CD4-positive, alpha-beta T cell (primary cell): ENCODE data around the gene YAP1. TPM values are rescaled to one million over a fixed set of nuclear protein-coding genes. Genes with fewer than 3 reads are reported as not detected.

ENCODE experiments used
- ATAC-seq: fragments of 200-7000 bp; cut with Tn5 transposase; one replicate; pipeline ENCODE4 v1.10.0; 2022; ENCODE audit warnings: mild to moderate bottlenecking; ENCODE audit not compliant: poor library complexity
- CTCF ChIA-PET: fragments of 350-600 bp; sonication (Branson Sonifier 250); formaldehyde crosslinking; loops from one replicate; lab custom pipeline; 2021; ENCODE audit warnings: antibody characterized with exemption, inconsistent platforms; lab: Charles Lee
- POLR2A ChIA-PET: fragments of 350-600 bp; sonication (Branson Sonifier 250); formaldehyde crosslinking; loops from one replicate; lab custom pipeline; 2021; ENCODE audit warnings: antibody characterized with exemption, inconsistent platforms; lab: Charles Lee
- DNase-seq, 14 experiments: peaks; one replicate each; pipeline ENCODE4 v3.0.0-alpha.2; 2013 to 2020; ENCODE audit warnings: mixed read lengths in 2 of 14
- H3K27ac ChIP-seq, 2 donors: one replicate each; pipeline versions ENCODE4 v1.5.1 to v1.7.0; 2013; ENCODE audit warnings: low read length in 2 of 2, low read depth in 1 of 2, mild to moderate bottlenecking in 1 of 2
- H3K27me3 ChIP-seq, 2 experiments: 1 replicate in 1 of 2; 2 replicates in 1 of 2; pipeline versions ENCODE4 v1.6.1 to v1.7.0; 2013; ENCODE audit warnings: low read length in 2 of 2, control low read depth in 1 of 2, mild to moderate bottlenecking in 1 of 2, moderate library complexity in 1 of 2; ENCODE audit not compliant: insufficient read depth in 2 of 2, control insufficient read depth in 1 of 2
- H3K36me3 ChIP-seq: one replicate; pipeline ENCODE4 v1.6.1; 2013; ENCODE audit warnings: low read length, control low read depth; ENCODE audit not compliant: insufficient read depth
- H3K4me1 ChIP-seq: one replicate; pipeline ENCODE4 v1.6.1; 2013; ENCODE audit warnings: low read length, control low read depth; ENCODE audit not compliant: insufficient read depth
- H3K4me3 ChIP-seq: one replicate; pipeline ENCODE4 v1.5.1; 2013; ENCODE audit warnings: mild to moderate bottlenecking, low read length, moderate library complexity
- H3K9me3 ChIP-seq, 2 experiments: 1 replicate in 1 of 2; 2 replicates in 1 of 2; pipeline versions ENCODE4 v1.6.1 to v1.7.0; 2013; ENCODE audit warnings: low read length in 2 of 2, mild to moderate bottlenecking in 2 of 2, control low read depth in 1 of 2, moderate library complexity in 1 of 2; ENCODE audit not compliant: control insufficient read depth in 1 of 2, insufficient read depth in 1 of 2
- H3K27ac Mint-ChIP-seq: one replicate; pipeline ENCODE4 v1.8.0; 2020; ENCODE audit warnings: mixed read lengths
- H3K27me3 Mint-ChIP-seq: one replicate; pipeline ENCODE4 v1.8.0; 2021; ENCODE audit warnings: mixed read lengths
- H3K36me3 Mint-ChIP-seq: one replicate; pipeline ENCODE4 v1.8.0; 2021; ENCODE audit warnings: low read depth, mixed read lengths
- H3K4me1 Mint-ChIP-seq: one replicate; pipeline ENCODE4 v1.8.0; 2021; ENCODE audit warnings: low read depth, mixed read lengths
- H3K4me3 Mint-ChIP-seq: one replicate; pipeline ENCODE4 v1.8.0; 2020; ENCODE audit warnings: mild to moderate bottlenecking, mixed read lengths
- H3K9me3 Mint-ChIP-seq: one replicate; pipeline ENCODE4 v1.8.0; 2020; ENCODE audit warnings: mixed read lengths
- CTCF ChIP-seq: fragments of 200-600 bp; IDR thresholded peaks from one replicate; pipeline ENCODE4 v1.8.0; 2022; ENCODE audit warnings: antibody characterized with exemption, mild to moderate bottlenecking
- intact Hi-C, 2 experiments: fragments of 100-400 bp; cut with DNase I in 1 of 2; cut with micrococcal nuclease in 1 of 2; formaldehyde crosslinking; loops; one replicate each; pipeline versions ENCODE4 v1.15.1 to v1.9.0; 2023 to 2025; cut with DNase I, micrococcal nuclease
- total RNA-seq, 174 experiments: library from RNA in 2 of 174; stranded (reverse) in 2 of 174; gene quantifications; one replicate each; pipeline ENCODE4 v1.2.3 and lab custom pipeline; 2021 to 2026

The YAP1 gene
- total RNA-seq, 2 experiments from 2014 or later: 0.06 TPM; not detected in 1

- ChIA-PET POLR2A (no interaction called here), CTCF (no interaction called here)
- Mint-ChIP-seq H3K4me1 (no peaks in the 10 kb centered on the region), H3K9me3 (no peaks in the 10 kb centered on the region), H3K27me3 (peaks cover 18% of the 10 kb centered on the region), H3K36me3 (no peaks in the 10 kb centered on the region), H3K27ac (no peak overlapping the region), H3K4me3 (no peak overlapping the region)
- DNase-seq (no peak), ATAC-seq (no peak)
- H3K9me3 ChIP-seq: no peaks in the 10 kb centered on the region
- intact Hi-C loops: no loop called here
- TF ChIP-seq CTCF: no peak
- H3K4me1 ChIP-seq: no peaks in the 10 kb centered on the region
- no peak overlapping the region for H3K27ac ChIP-seq
- no peak overlapping the region for H3K4me3 ChIP-seq
- peaks cover 0 to 6% of the 10 kb centered on the region in 2 experiments for H3K27me3 ChIP-seq
- H3K36me3 ChIP-seq: no peaks in the 10 kb centered on the region
Measured at GRCh38 chr11:102142333-102142732, 32.1 kb downstream of the YAP1 start.

- Histone ChIP-seq H3K27me3 (peaks cover 0 to 6% of the 10 kb centered on the region in 2 experiments), H3K36me3 (no peaks in the 10 kb centered on the region), H3K4me3 (no peak overlapping the region), H3K9me3 (no peaks in the 10 kb centered on the region), H3K4me1 (no peaks in the 10 kb centered on the region), H3K27ac (no peak overlapping the region)
- no peak overlapping the region for H3K4me3 Mint-ChIP-seq
- no peak for DNase-seq
- peaks cover 15% of the 10 kb centered on the region for H3K27me3 Mint-ChIP-seq
- no peak for ATAC-seq
- ChIA-PET CTCF (no interaction called here), POLR2A (no interaction called here)
- H3K9me3 Mint-ChIP-seq: no peaks in the 10 kb centered on the region
- no peaks in the 10 kb centered on the region for H3K4me1 Mint-ChIP-seq
- intact Hi-C loops: no loop called here
- no peak overlapping the region for H3K27ac Mint-ChIP-seq
- no peak for TF ChIP-seq CTCF
- no peaks in the 10 kb centered on the region for H3K36me3 Mint-ChIP-seq
Measured at GRCh38 chr11:102143867-102144266, 33.6 kb downstream of the YAP1 start.

GRCh38 chr11:102144357-102145355 is 34.4 kb downstream of the YAP1 start:
- Mint-ChIP-seq H3K36me3 (no peaks in the 10 kb centered on the region), H3K4me3 (no peak overlapping the region), H3K4me1 (no peaks in the 10 kb centered on the region), H3K27ac (no peak overlapping the region), H3K27me3 (peaks cover 23% of the 10 kb centered on the region), H3K9me3 (no peaks in the 10 kb centered on the region)
- H3K27me3 ChIP-seq: peaks cover 0 to 6% of the 10 kb centered on the region in 2 experiments
- POLR2A ChIA-PET: no interaction called here
- H3K27ac ChIP-seq: no peak overlapping the region
- no peak for TF ChIP-seq CTCF
- no peaks in the 10 kb centered on the region for H3K4me1 ChIP-seq
- no peak overlapping the region for H3K4me3 ChIP-seq
- CTCF ChIA-PET: no interaction called here
- intact Hi-C loops: no loop called here
- no peaks in the 10 kb centered on the region for H3K36me3 ChIP-seq
- no peaks in the 10 kb centered on the region for H3K9me3 ChIP-seq
- ATAC-seq (no peak), DNase-seq (no peak)
